Esophagus squamous epithelium (tissue), 5 donors: ENCODE measurements around the gene AMFR. TPM values are rescaled to one million over a fixed set of nuclear protein-coding genes. Genes with fewer than 3 reads are reported as not detected.

Experiments
- DNase-seq: peaks from one replicate; lab custom pipeline; 2025; lab: John Stamatoyannopoulos, UW
- H3K27ac ChIP-seq, 4 donors: fragments of 200-600 bp; sonication (generic); one replicate each; pipeline ENCODE4 v1.5.1; 2016 to 2019; ENCODE audit warnings: mild to moderate bottlenecking in 1 of 4
- H3K27me3 ChIP-seq, 4 donors: fragments of 200-600 bp; sonication (generic); 1 replicate in 3 of 4; 2 replicates in 1 of 4; pipeline versions ENCODE4 v1.5.1 to v1.6.0; 2017 to 2021; ENCODE audit warnings: antibody characterized with exemption in 1 of 4
- H3K36me3 ChIP-seq, 3 donors: fragments of 200-600 bp; sonication (generic); one replicate each; pipeline ENCODE4 v1.5.1; 2016 to 2019
- H3K4me1 ChIP-seq, 3 donors: fragments of 200-600 bp; sonication (generic); one replicate each; pipeline ENCODE4 v1.5.1; 2017 to 2019
- H3K4me3 ChIP-seq, 4 donors: fragments of 200-600 bp; sonication (generic); 1 replicate in 3 of 4; 2 replicates in 1 of 4; pipeline ENCODE4 v1.5.1; 2016 to 2019; ENCODE audit warnings: mild to moderate bottlenecking in 2 of 4, moderate library complexity in 1 of 4
- H3K9me3 ChIP-seq, 3 donors: fragments of 200-600 bp; sonication (generic); one replicate each; pipeline ENCODE4 v1.5.1; 2016 to 2019
- POLR2A ChIP-seq, 4 donors: fragments of 450-650 bp; IDR thresholded peaks; one replicate each; pipeline ENCODE4 v1.6.1; 2017; ENCODE audit warnings: antibody characterized with exemption in 4 of 4, mild to moderate bottlenecking in 4 of 4, moderate library complexity in 3 of 4
- WGBS, 2 donors: methylation state at CpG; one replicate each; pipeline ENCODE4 v1.1.5; 2018; 5-methylcytosine and 5-hydroxymethylcytosine counted together
- intact Hi-C: fragments of 100-400 bp; cut with DNase I; formaldehyde crosslinking; loops from one replicate; pipeline ENCODE4 v1.15.0; 2022
- total RNA-seq, 4 donors: library from RNA; depleted of rRNA; stranded (reverse); fragments of >200 nt; gene quantifications; one replicate each; pipeline ENCODE4 v1.1.0, GENCODE V29; 2016
- TF ChIP-seq, protein P1 (sequence below), 6 experiments: fragments of 450-650 bp in 4 of 6; fragments of 200-600 bp in 2 of 6; sonication (generic) in 2 of 6; IDR thresholded peaks; one replicate each; pipeline ENCODE4 v1.5.1; 2016 to 2019; ENCODE audit warnings: antibody characterized with exemption in 6 of 6, mild to moderate bottlenecking in 4 of 6, moderate library complexity in 4 of 6
- donor health status: DM: yes; HTN: yes; CAD: no.

Gene AMFR
- total RNA-seq, 4 donors from 2014 or later: 69.9 to 133 (median 111) TPM

GRCh38 chr16:56373003-56373402 is 52.3 kb downstream of the AMFR start:
- H3K9me3 ChIP-seq: no peaks in the 10 kb centered on the region
- intact Hi-C loops: no loop called here
- H3K27me3 ChIP-seq: no peaks in the 10 kb centered on the region
- peaks cover 0 to 37% (median 10%) of the 10 kb centered on the region in 3 donors for H3K4me1 ChIP-seq
- TF ChIP-seq POLR2A (IDR thresholded peaks at IDR 0.05): no peak
- TF ChIP-seq, protein P1, sequence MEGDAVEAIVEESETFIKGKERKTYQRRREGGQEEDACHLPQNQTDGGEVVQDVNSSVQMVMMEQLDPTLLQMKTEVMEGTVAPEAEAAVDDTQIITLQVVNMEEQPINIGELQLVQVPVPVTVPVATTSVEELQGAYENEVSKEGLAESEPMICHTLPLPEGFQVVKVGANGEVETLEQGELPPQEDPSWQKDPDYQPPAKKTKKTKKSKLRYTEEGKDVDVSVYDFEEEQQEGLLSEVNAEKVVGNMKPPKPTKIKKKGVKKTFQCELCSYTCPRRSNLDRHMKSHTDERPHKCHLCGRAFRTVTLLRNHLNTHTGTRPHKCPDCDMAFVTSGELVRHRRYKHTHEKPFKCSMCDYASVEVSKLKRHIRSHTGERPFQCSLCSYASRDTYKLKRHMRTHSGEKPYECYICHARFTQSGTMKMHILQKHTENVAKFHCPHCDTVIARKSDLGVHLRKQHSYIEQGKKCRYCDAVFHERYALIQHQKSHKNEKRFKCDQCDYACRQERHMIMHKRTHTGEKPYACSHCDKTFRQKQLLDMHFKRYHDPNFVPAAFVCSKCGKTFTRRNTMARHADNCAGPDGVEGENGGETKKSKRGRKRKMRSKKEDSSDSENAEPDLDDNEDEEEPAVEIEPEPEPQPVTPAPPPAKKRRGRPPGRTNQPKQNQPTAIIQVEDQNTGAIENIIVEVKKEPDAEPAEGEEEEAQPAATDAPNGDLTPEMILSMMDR (IDR thresholded peaks at IDR 0.05): no peak
- H3K36me3 ChIP-seq: peaks cover 0 to 58% (median 6%) of the 10 kb centered on the region in 3 donors
- WGBS, 2 donors: 72% methylated on average over 4 of the region's 4 CpGs; no CpG with 5 or more reads in 1 of the 2 donors
- DNase-seq: no peak
- no peak overlapping the region for H3K27ac ChIP-seq
- no peak overlapping the region for H3K4me3 ChIP-seq

- Histone ChIP-seq H3K27me3 (no peaks in the 10 kb centered on the region), H3K27ac (peak overlapping the region in 3 of 4 donors; percentile 10 to 53 (median 23)), H3K9me3 (no peaks in the 10 kb centered on the region), H3K36me3 (peaks cover 5 to 62% (median 6%) of the 10 kb centered on the region in 3 donors), H3K4me1 (peaks cover 0 to 37% (median 10%) of the 10 kb centered on the region in 3 donors), H3K4me3 (no peak overlapping the region)
- TF ChIP-seq POLR2A (IDR thresholded peaks at IDR 0.05): no peak
- TF ChIP-seq, protein P1 (IDR thresholded peaks at IDR 0.05): no peak
- DNase-seq: no peak
- intact Hi-C loops: no loop called here
- 34 to 47% methylated on average over 7 of the region's 7 CpGs for WGBS, 2 donors
Observed at GRCh38 chr16:56372013-56372634, 53.2 kb downstream of the AMFR start.

DNA sequence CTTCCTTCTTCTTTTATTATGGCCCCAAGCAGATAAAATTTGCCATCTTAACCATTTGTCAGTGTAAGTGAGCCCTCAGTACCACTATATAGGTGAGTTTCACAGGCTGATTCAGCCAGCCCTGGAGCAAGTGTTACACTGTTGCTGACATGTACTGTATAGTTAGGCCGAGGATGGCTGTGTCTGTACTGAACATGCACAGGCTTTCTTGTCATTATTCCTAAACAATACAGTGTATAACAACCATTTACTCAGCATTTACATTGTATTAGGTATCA is 53.7 kb downstream of the AMFR start:
- 62 to 71% methylated on average over 1 of the region's 1 CpG for WGBS, 2 donors
- no peaks in the 10 kb centered on the region for H3K27me3 ChIP-seq
- H3K27ac ChIP-seq: peak overlapping the region in 3 of 4 donors; percentile 10 to 53 (median 23)
- H3K4me1 ChIP-seq: peaks cover 0 to 37% (median 10%) of the 10 kb centered on the region in 3 donors
- H3K4me3 ChIP-seq: no peak overlapping the region
- H3K9me3 ChIP-seq: no peaks in the 10 kb centered on the region
- intact Hi-C loops: no loop called here
- DNase-seq: no peak
- peaks cover 5 to 67% (median 6%) of the 10 kb centered on the region in 3 donors for H3K36me3 ChIP-seq
- no peak for TF ChIP-seq POLR2A (IDR thresholded peaks at IDR 0.05)
- TF ChIP-seq, protein P1 (IDR thresholded peaks at IDR 0.05): no peak

DNA sequence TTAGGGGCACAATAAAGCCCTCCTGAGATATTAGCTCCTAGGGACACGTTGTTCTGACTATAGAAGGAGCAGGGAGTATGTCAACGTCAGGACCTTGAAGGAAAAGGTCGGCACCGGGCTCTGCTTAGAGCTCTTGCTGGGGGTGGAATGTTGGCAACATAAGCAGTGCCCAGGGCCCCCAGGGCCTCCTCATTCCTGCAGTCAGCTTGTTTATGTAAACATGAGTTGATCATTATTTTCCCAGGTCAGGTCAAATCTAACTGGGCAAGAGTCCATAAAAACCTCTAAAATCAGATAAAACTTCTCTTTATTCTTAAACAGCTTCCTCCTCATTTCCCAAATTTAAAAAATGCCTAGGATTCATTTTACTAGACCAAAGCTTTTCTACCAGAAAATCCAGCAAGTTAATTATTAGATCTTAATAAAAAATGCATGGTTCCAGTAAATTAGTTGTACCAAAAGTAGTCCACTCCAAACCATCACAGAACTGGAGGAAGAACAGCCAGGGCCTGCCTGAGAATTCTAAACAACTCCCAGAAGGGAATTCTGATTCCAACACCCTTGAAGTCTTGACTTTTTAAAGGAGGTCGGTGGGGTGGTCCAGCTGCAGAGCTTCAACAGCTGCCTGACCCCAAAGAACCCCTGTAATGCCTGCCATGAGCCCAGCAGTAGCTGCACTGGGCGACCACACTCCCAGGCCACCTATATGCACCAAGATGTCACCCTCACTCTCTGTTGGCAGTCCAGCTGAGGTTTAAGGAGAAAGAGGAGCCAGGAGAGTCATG is 54.3 kb downstream of the AMFR start:
- H3K36me3 ChIP-seq: peaks cover 5 to 72% (median 6%) of the 10 kb centered on the region in 3 donors
- intact Hi-C loops: no loop called here
- no peaks in the 10 kb centered on the region for H3K27me3 ChIP-seq
- no peak for TF ChIP-seq POLR2A (IDR thresholded peaks at IDR 0.05)
- TF ChIP-seq, protein P1 (IDR thresholded peaks at IDR 0.05): no peak
- 46 to 48% methylated on average over 6 of the region's 6 CpGs for WGBS, 2 donors
- H3K4me1 ChIP-seq: peaks cover 0 to 37% (median 10%) of the 10 kb centered on the region in 3 donors
- H3K4me3 ChIP-seq: no peak overlapping the region
- H3K27ac ChIP-seq: peak overlapping the region in 3 of 4 donors; percentile 10 to 53 (median 23)
- no peak for DNase-seq
- no peaks in the 10 kb centered on the region for H3K9me3 ChIP-seq
